Caco-2 (cell line): ENCODE measurements around the gene PDCD1LG2. TPM values are rescaled to one million over a fixed set of nuclear protein-coding genes. Genes with fewer than 3 reads are reported as not detected.

ENCODE experiments used
- BruUV-seq: library from RNA; stranded (reverse); fragments of 400-500 nt; replicated peaks from 2 replicates; lab custom pipeline; 2021; lab: Mats Ljungman, UMichigan
- CTCF ChIA-PET: fragments of 300-600 bp; sonication (Branson Sonifier 250); formaldehyde crosslinking; loops from one replicate; lab custom pipeline; 2022; ENCODE audit warnings: antibody characterized with exemption; lab: Charles Lee
- POLR2A ChIA-PET: fragments of 300-600 bp; sonication (Branson Sonifier 250); formaldehyde crosslinking; loops from one replicate; lab custom pipeline; 2022; ENCODE audit warnings: antibody characterized with exemption; lab: Charles Lee
- DNase-seq, 2 experiments: peaks; one replicate each; pipeline versions ENCODE4 v3.0.0 to v3.0.0-alpha.2; 2020 to 2022
- H3K27me3 ChIP-seq: replicated peaks from 2 replicates; pipeline ENCODE4 v1.6.0; 2011; ENCODE audit warnings: low read length; ENCODE audit not compliant: control insufficient read depth, insufficient read depth
- H3K36me3 ChIP-seq: 2 replicates; pipeline ENCODE4 v1.5.1; 2011; ENCODE audit warnings: low read length; ENCODE audit not compliant: control insufficient read depth, insufficient read depth
- H3K4me1 ChIP-seq: fragments of 250-450 bp; sonication (Bioruptor Pico); 2 replicates; pipeline ENCODE4 v1.5.1; 2020; ENCODE audit warnings: mild to moderate bottlenecking
- H3K4me3 ChIP-seq: 2 replicates; pipeline ENCODE4 v1.5.1; 2011; ENCODE audit warnings: low read depth, mild to moderate bottlenecking, control low read depth, low read length
- H3K9me3 ChIP-seq: fragments of 250-450 bp; sonication (Bioruptor Pico); 2 replicates; pipeline ENCODE4 v1.5.1; 2020; ENCODE audit warnings: mild to moderate bottlenecking, moderate library complexity
- H3K27ac Mint-ChIP-seq: one replicate; pipeline ENCODE4 v1.8.0; 2022; ENCODE audit warnings: mixed read lengths; ENCODE audit not compliant: unreplicated experiment
- H3K27me3 Mint-ChIP-seq: one replicate; pipeline ENCODE4 v1.8.0; 2022; ENCODE audit warnings: mixed read lengths; ENCODE audit not compliant: insufficient read depth, unreplicated experiment
- H3K36me3 Mint-ChIP-seq: one replicate; pipeline ENCODE4 v1.8.0; 2022; ENCODE audit warnings: mild to moderate bottlenecking, mixed read lengths; ENCODE audit not compliant: insufficient read depth, unreplicated experiment
- H3K4me1 Mint-ChIP-seq: one replicate; pipeline ENCODE4 v1.8.0; 2022; ENCODE audit warnings: low read depth, mixed read lengths; ENCODE audit not compliant: unreplicated experiment
- H3K4me3 Mint-ChIP-seq: one replicate; pipeline ENCODE4 v1.8.0; 2022; ENCODE audit warnings: mild to moderate bottlenecking, moderate library complexity, mixed read lengths; ENCODE audit not compliant: unreplicated experiment
- H3K9me3 Mint-ChIP-seq: one replicate; pipeline ENCODE4 v1.8.0; 2022; ENCODE audit warnings: mixed read lengths; ENCODE audit not compliant: unreplicated experiment
- CTCF ChIP-seq, 2 experiments: fragments of 200-600 bp in 1 of 2; IDR thresholded peaks; 1 replicate in 1 of 2; 2 replicates in 1 of 2; pipeline versions ENCODE4 v1.5.1 to v1.8.0; 2011 to 2022; ENCODE audit warnings: antibody characterized with exemption in 1 of 2, control low read depth in 1 of 2, inconsistent platforms in 1 of 2, low read depth in 1 of 2, low read length in 1 of 2, mild to moderate bottlenecking in 1 of 2, moderate library complexity in 1 of 2; ENCODE audit not compliant: insufficient read depth in 1 of 2, severe bottlenecking in 1 of 2, unreplicated experiment in 1 of 2
- intact Hi-C: fragments of 100-400 bp; cut with micrococcal nuclease; formaldehyde crosslinking; loops from one replicate; pipeline ENCODE4 v1.10.0; 2022; ENCODE audit not compliant: unreplicated experiment
- total RNA-seq: library from RNA; stranded (reverse); gene quantifications from 2 replicates; pipeline ENCODE4 v1.2.3, GENCODE V29; 2022

PDCD1LG2 gene
- total RNA-seq, 1 experiment from 2014 or later, result not detected

GRCh38 chr9:5482194-5482593 is 28.1 kb upstream of the PDCD1LG2 start:
- H3K4me3 ChIP-seq, result no peak overlapping the region
- no peak for DNase-seq
- no peak overlapping the region for H3K4me3 Mint-ChIP-seq
- no peaks in the 10 kb centered on the region for H3K36me3 Mint-ChIP-seq
- no peaks in the 10 kb centered on the region for H3K36me3 ChIP-seq
- no peak overlapping the region for H3K27ac Mint-ChIP-seq
- CTCF ChIA-PET, result no interaction called here
- intact Hi-C loops, result no loop called here
- no peaks in the 10 kb centered on the region for H3K4me1 ChIP-seq
- no peak for TF ChIP-seq CTCF (IDR thresholded peaks at IDR 0.05; ENCODE audit: insufficient read depth in 1 of 2, low read depth in 1 of 2, low read length in 1 of 2, severe bottlenecking in 1 of 2, unreplicated experiment in 1 of 2)
- no peaks in the 10 kb centered on the region for H3K27me3 Mint-ChIP-seq
- H3K27me3 ChIP-seq, result no peaks in the 10 kb centered on the region
- no peaks in the 10 kb centered on the region for H3K4me1 Mint-ChIP-seq
- POLR2A ChIA-PET, result no interaction called here
- peaks cover 7% of the 10 kb centered on the region for H3K9me3 Mint-ChIP-seq
- H3K9me3 ChIP-seq, result no peaks in the 10 kb centered on the region
- BruUV-seq, result no TSS peak

- POLR2A ChIA-PET, result no interaction called here
- H3K27me3 ChIP-seq, result no peaks in the 10 kb centered on the region
- no peak overlapping the region for H3K4me3 Mint-ChIP-seq
- no peaks in the 10 kb centered on the region for H3K9me3 ChIP-seq
- H3K9me3 Mint-ChIP-seq, result peaks cover 9% of the 10 kb centered on the region
- no peak overlapping the region for H3K4me3 ChIP-seq
- H3K27me3 Mint-ChIP-seq, result peaks cover 3% of the 10 kb centered on the region
- H3K4me1 ChIP-seq, result no peaks in the 10 kb centered on the region
- no peak for TF ChIP-seq CTCF (IDR thresholded peaks at IDR 0.05; ENCODE audit: insufficient read depth in 1 of 2, low read depth in 1 of 2, low read length in 1 of 2, severe bottlenecking in 1 of 2, unreplicated experiment in 1 of 2)
- CTCF ChIA-PET, result interaction anchor here (0.7 kb wide), 1 partner anchor 1184 kb away, joined by 3 read pairs; the partner anchor contains the start of gene GLIS3
- no peaks in the 10 kb centered on the region for H3K4me1 Mint-ChIP-seq
- no peak overlapping the region for H3K27ac Mint-ChIP-seq
- DNase-seq, result no peak
- no TSS peak for BruUV-seq
- intact Hi-C loops, result no loop called here
- no peaks in the 10 kb centered on the region for H3K36me3 ChIP-seq
- H3K36me3 Mint-ChIP-seq, result no peaks in the 10 kb centered on the region
Observed at GRCh38 chr9:5483306-5483705, 27.0 kb upstream of the PDCD1LG2 start.

GRCh38 chr9:5485378-5486085 is 24.8 kb upstream of the PDCD1LG2 start:
- intact Hi-C loops, result no loop called here
- BruUV-seq, result no TSS peak
- Histone ChIP-seq H3K9me3 (no peaks in the 10 kb centered on the region), H3K4me3 (no peak overlapping the region), H3K36me3 (no peaks in the 10 kb centered on the region), H3K27me3 (no peaks in the 10 kb centered on the region), H3K4me1 (no peaks in the 10 kb centered on the region)
- POLR2A ChIA-PET, result no interaction called here
- CTCF ChIA-PET, result no interaction called here
- Mint-ChIP-seq H3K27me3 (peaks cover 3% of the 10 kb centered on the region), H3K27ac (no peak overlapping the region), H3K4me1 (no peaks in the 10 kb centered on the region), H3K36me3 (no peaks in the 10 kb centered on the region), H3K9me3 (peaks cover 9% of the 10 kb centered on the region), H3K4me3 (no peak overlapping the region)
- TF ChIP-seq CTCF (IDR thresholded peaks at IDR 0.05; ENCODE audit: insufficient read depth in 1 of 2, low read depth in 1 of 2, low read length in 1 of 2, severe bottlenecking in 1 of 2, unreplicated experiment in 1 of 2), result no peak
- DNase-seq, result no peak
